Renal cortex interstitium (tissue), 11 donors: ENCODE results near the gene MTSS2. TPM values are rescaled to one million over a fixed set of nuclear protein-coding genes. Genes with fewer than 3 reads are reported as not detected.

ENCODE experiments used
- DNase-seq, 11 donors: peaks; one replicate each; pipeline ENCODE4 v3.0.0-alpha.2; 2013; ENCODE audit warnings: low read depth in 9 of 11, low spot score in 4 of 11; ENCODE audit errors: extremely low read depth in 1 of 11
- polyA plus RNA-seq, 3 donors: library from polyadenylated mRNA; unstranded; fragments of 120-200 nt; gene quantifications; one replicate each; pipeline ENCODE4 v1.2.1, GENCODE V29; 2013; ENCODE audit not compliant: insufficient read length in 3 of 3

The MTSS2 gene
- polyA plus RNA-seq, 3 donors = 37.5 to 54.8 (median 40.7) TPM

- DNase-seq = no peak
These were observed 17.4 kb upstream of the MTSS2 start for GRCh38 chr16:70703041-70703834.

GRCh38 chr16:70702624-70703023 is 16.8 kb upstream of the MTSS2 start:
- DNase-seq = no peak

- no peak for DNase-seq
These were observed 16.1 kb upstream of the MTSS2 start for GRCh38 chr16:70701998-70702397.

GRCh38 chr16:70701596-70701995 is 15.7 kb upstream of the MTSS2 start:
- DNase-seq = no peak

- no peak for DNase-seq
These were observed 15.2 kb upstream of the MTSS2 start for GRCh38 chr16:70701036-70701435.

GRCh38 chr16:70700101-70701020 is 14.5 kb upstream of the MTSS2 start:
- DNase-seq = no peak

GRCh38 chr16:70699696-70700095 is 13.8 kb upstream of the MTSS2 start:
- no peak for DNase-seq

- no peak for DNase-seq
These were observed 13.0 kb upstream of the MTSS2 start for GRCh38 chr16:70698901-70699300.

- DNase-seq = no peak
These were observed 11.8 kb upstream of the MTSS2 start for GRCh38 chr16:70697594-70698170.

- DNase-seq = peak in 1 of 11 donors; percentile 41
These were observed 11.2 kb upstream of the MTSS2 start for GRCh38 chr16:70696952-70697593.

- no peak for DNase-seq
These were observed 10.5 kb upstream of the MTSS2 start for GRCh38 chr16:70696355-70696754.

GRCh38 chr16:70695331-70696070 is 9.6 kb upstream of the MTSS2 start:
- no peak for DNase-seq

GRCh38 chr16:70694868-70695218 is 9.0 kb upstream of the MTSS2 start:
- no peak for DNase-seq

GRCh38 chr16:70694088-70694867 is 8.4 kb upstream of the MTSS2 start:
- DNase-seq = no peak

- DNase-seq = no peak
These were observed 7.2 kb upstream of the MTSS2 start for GRCh38 chr16:70692873-70693671.

- no peak for DNase-seq
These were observed 6.4 kb upstream of the MTSS2 start for GRCh38 chr16:70692130-70692872.
